Esophagus muscularis mucosa (tissue), 3 donors: ENCODE data around the gene FTO.

Experiments used
- CTCF ChIP-seq, 3 experiments: fragments of 200-600 bp in 2 of 3; fragments of 450-650 bp in 1 of 3; sonication (generic) in 2 of 3; IDR thresholded peaks; one replicate each; pipeline ENCODE4 v1.5.1; 2017 to 2019; ENCODE audit warnings: antibody characterized with exemption in 3 of 3, mild to moderate bottlenecking in 2 of 3, moderate library complexity in 1 of 3
- POLR2A ChIP-seq: fragments of 450-650 bp; IDR thresholded peaks from one replicate; pipeline ENCODE4 v1.6.1; 2017; ENCODE audit warnings: antibody characterized with exemption, moderate library complexity, mild to moderate bottlenecking, low read depth
- POLR2AphosphoS5 ChIP-seq, 2 donors: sonication (generic); formaldehyde crosslinking; IDR thresholded peaks; one replicate each; pipeline ENCODE4 v1.6.1; 2017; ENCODE audit warnings: antibody characterized with exemption in 2 of 2

GRCh38 chr16:54128629-54129234 lies 424.8 kb downstream of the FTO start:
- no peak for TF ChIP-seq POLR2A
- no peak for TF ChIP-seq POLR2AphosphoS5 (IDR thresholded peaks at IDR 0.05)
- TF ChIP-seq CTCF (IDR thresholded peaks at IDR 0.05): no peak
